NCI-H526 (cell line): ENCODE results near the gene MYRFL.
A peak's percentile ranks its signal among the peaks of the same experiment; 100 is the strongest.
"Not testable (repeated sequence)": the region's sequence is repeated elsewhere in the genome, so short reads cannot be mapped to it uniquely, and the experiment has no call there.

Experiments used
- DNase-seq, 2 experiments: peaks; one replicate each; lab custom pipeline; 2025; lab: John Stamatoyannopoulos, UW

Gene MYRFL

GRCh38 chr12:69988481-69989321 is 163.7 kb downstream of the MYRFL start:
- DNase-seq = no peak

GRCh38 chr12:69991690-69992288 is 166.8 kb downstream of the MYRFL start:
- peak in 1 of 2 experiments; percentile 5 for DNase-seq

- DNase-seq = no peak
These were observed 168.4 kb downstream of the MYRFL start for GRCh38 chr12:69993433-69993832.

- DNase-seq = not testable (repeated sequence)
These were observed 169.1 kb downstream of the MYRFL start for GRCh38 chr12:69994086-69994485.

GRCh38 chr12:69994724-69995173 is 169.7 kb downstream of the MYRFL start:
- no peak for DNase-seq

DNA sequence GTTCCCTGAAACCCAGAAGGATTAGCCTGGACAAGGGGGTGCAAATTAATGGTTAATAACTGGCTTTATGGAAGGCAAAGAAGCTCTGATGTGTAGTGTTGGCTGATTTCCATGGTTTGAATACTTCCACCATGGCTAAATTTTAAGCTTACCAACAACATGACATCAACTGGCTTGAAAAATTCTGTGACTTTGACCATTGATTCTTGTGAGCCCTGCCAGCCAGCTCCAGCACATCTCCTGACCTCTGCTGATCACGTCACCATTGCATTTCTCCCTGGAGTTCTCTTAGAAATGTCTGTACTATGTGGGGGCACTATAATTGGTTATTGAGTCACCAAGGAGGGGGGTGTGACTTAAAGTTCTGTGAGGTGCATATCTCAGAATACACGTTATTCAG is 171.2 kb downstream of the MYRFL start:
- no peak for DNase-seq

DNA sequence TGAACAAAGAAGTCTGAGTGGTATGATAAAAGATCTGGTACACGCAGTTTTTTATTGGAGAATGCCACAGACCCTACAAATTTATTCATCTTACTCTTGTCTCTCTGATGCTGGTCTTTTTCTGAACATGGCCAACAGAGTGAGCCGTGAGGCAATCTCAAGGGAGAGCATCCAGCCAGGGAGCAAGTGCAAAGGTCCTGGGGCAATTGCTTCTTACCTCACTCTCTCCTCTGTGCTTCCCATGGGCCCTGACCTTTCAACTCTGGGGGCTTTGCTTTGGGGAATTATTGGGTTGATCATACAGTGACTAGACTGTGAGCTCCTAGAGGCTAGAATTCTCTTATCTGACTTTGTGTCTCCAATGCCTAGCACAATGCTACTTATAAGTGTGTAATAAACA is 171.7 kb downstream of the MYRFL start:
- DNase-seq = no peak

- DNase-seq = no peak
These were observed 173.0 kb downstream of the MYRFL start for GRCh38 chr12:69998011-69998410.

GRCh38 chr12:69998922-69999321 is 173.9 kb downstream of the MYRFL start:
- DNase-seq = no peak

GRCh38 chr12:69999561-69999960 is 174.5 kb downstream of the MYRFL start:
- DNase-seq = no peak

- DNase-seq = no peak
These were observed 177.3 kb downstream of the MYRFL start for GRCh38 chr12:70002097-70002911.

GRCh38 chr12:70002912-70003255 is 177.9 kb downstream of the MYRFL start:
- DNase-seq = no peak

- DNase-seq = no peak
These were observed 181.0 kb downstream of the MYRFL start for GRCh38 chr12:70005864-70006618.

- DNase-seq = no peak
These were observed 181.6 kb downstream of the MYRFL start for GRCh38 chr12:70006619-70006973.

DNA sequence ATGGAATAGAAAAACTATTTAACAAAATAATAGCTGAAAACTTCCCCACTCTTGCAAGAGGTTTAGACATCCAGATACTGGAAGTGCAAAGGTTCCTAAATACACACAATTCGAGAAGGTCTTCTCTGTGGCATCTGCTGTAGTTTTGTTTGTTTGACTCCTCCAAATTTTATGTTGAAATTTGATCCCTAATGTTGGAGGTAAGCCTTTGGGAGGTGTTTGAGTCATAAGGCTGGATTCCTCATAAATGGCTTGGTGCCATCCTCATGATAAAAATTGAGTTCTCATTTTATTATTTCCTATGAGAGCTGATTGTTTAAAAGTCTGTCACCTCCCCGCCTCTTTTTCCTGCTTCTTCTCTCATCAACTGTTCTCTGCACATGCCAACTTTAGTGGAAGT is 182.7 kb downstream of the MYRFL start:
- DNase-seq = no peak
